IMR-90 (cell line): ENCODE measurements around the gene XYLT2. TPM values are rescaled to one million over a fixed set of nuclear protein-coding genes. Genes with fewer than 3 reads are reported as not detected.

ENCODE experiments used
- ATAC-seq: fragments of 200-7000 bp; cut with Tn5 transposase; 2 replicates; pipeline ENCODE4 v1.9.1; 2020; ENCODE audit warnings: low read depth, mild to moderate bottlenecking, moderate library complexity
- BruUV-seq: library from RNA; stranded (reverse); fragments of 400-500 nt; replicated peaks from 2 replicates; lab custom pipeline; 2021; lab: Mats Ljungman, UMichigan
- CTCF ChIA-PET: fragments of 300-600 bp; formaldehyde crosslinking; extraction: SDS; loops from one replicate; lab custom pipeline; 2021; ENCODE audit warnings: antibody characterized with exemption; lab: Yijun Ruan, JAX
- POLR2A ChIA-PET: fragments of 300-600 bp; sonication (Branson Sonifier 250); formaldehyde crosslinking; loops from one replicate; lab custom pipeline; 2022; ENCODE audit warnings: antibody characterized with exemption; ENCODE audit not compliant: unreplicated experiment; lab: Charles Lee
- DNase-seq: peaks from one replicate; pipeline ENCODE4 v3.0.0; 2013
- H2AFZ ChIP-seq: replicated peaks from 2 replicates; pipeline ENCODE3; 2013; ENCODE audit warnings: low read length, mild to moderate bottlenecking; ENCODE audit not compliant: poor library complexity
- H2AK5ac ChIP-seq: 2 replicates; pipeline ENCODE4 v1.6.1; 2013; ENCODE audit warnings: low read depth, low read length, inconsistent platforms
- H2AK9ac ChIP-seq: replicated peaks from 2 replicates; pipeline ENCODE3; 2013; ENCODE audit warnings: mild to moderate bottlenecking, low read depth, low read length, moderate library complexity; ENCODE audit not compliant: poor library complexity
- H2BK120ac ChIP-seq: 2 replicates; pipeline ENCODE4 v1.6.1; 2013; ENCODE audit warnings: low read depth, low read length, inconsistent platforms
- H2BK15ac ChIP-seq: 3 replicates; pipeline ENCODE4 v1.6.1; 2013; ENCODE audit warnings: low read depth, low read length, inconsistent platforms
- H2BK20ac ChIP-seq: 2 replicates; pipeline ENCODE4 v1.6.1; 2013; ENCODE audit warnings: low read depth, mild to moderate bottlenecking, inconsistent platforms, low read length, moderate library complexity
- H2BK5ac ChIP-seq: 2 replicates; pipeline ENCODE4 v1.6.1; 2013; ENCODE audit warnings: mild to moderate bottlenecking, low read depth, low read length, inconsistent platforms; ENCODE audit not compliant: poor library complexity, severe bottlenecking
- H3K14ac ChIP-seq: replicated peaks from 2 replicates; pipeline ENCODE4 v1.6.1; 2013; ENCODE audit warnings: low read depth, low read length, inconsistent platforms
- H3K18ac ChIP-seq: 2 replicates; pipeline ENCODE4 v1.6.1; 2013; ENCODE audit warnings: low read depth, low read length, control low read depth
- H3K23ac ChIP-seq: 2 replicates; pipeline ENCODE4 v1.6.1; 2013; ENCODE audit warnings: low read depth, low read length, inconsistent platforms
- H3K27ac ChIP-seq: 2 replicates; pipeline ENCODE4 v1.5.1; 2013; ENCODE audit warnings: mild to moderate bottlenecking, control low read depth, low read length; ENCODE audit not compliant: insufficient read depth
- H3K27me3 ChIP-seq: 2 replicates; pipeline ENCODE4 v1.6.1; 2013; ENCODE audit warnings: low read length; ENCODE audit not compliant: control insufficient read depth, insufficient read depth
- H3K36me3 ChIP-seq: 2 replicates; pipeline ENCODE4 v1.6.1; 2013; ENCODE audit warnings: low read length, mixed read lengths; ENCODE audit not compliant: control insufficient read depth, insufficient read depth
- H3K4ac ChIP-seq: 2 replicates; pipeline ENCODE4 v1.6.1; 2013; ENCODE audit warnings: low read depth, low read length, inconsistent platforms
- H3K4me1 ChIP-seq: 2 replicates; pipeline ENCODE4 v1.6.1; 2013; ENCODE audit warnings: low read length, mixed read lengths; ENCODE audit not compliant: control insufficient read depth, insufficient read depth
- H3K4me2 ChIP-seq: 2 replicates; pipeline ENCODE4 v1.6.1; 2013; ENCODE audit warnings: low read depth, mild to moderate bottlenecking, control low read depth, low read length, moderate library complexity
- H3K4me3 ChIP-seq: 2 replicates; pipeline ENCODE4 v1.5.1; 2013; ENCODE audit warnings: low read depth, mild to moderate bottlenecking, control low read depth, low read length, moderate library complexity; ENCODE audit not compliant: insufficient read depth
- H3K56ac ChIP-seq: 2 replicates; pipeline ENCODE4 v1.6.1; 2013; ENCODE audit warnings: low read length, inconsistent platforms; ENCODE audit not compliant: insufficient read depth; ENCODE audit errors: extremely low read depth
- H3K79me1 ChIP-seq, 2 experiments: 2 replicates each; pipeline ENCODE4 v1.6.1; 2013; ENCODE audit warnings: low read length in 2 of 2, inconsistent platforms in 1 of 2, low read depth in 1 of 2
- H3K9ac ChIP-seq: 2 replicates; pipeline ENCODE4 v1.6.1; 2013; ENCODE audit warnings: low read depth, low read length, control low read depth
- H3K9me1 ChIP-seq: 2 replicates; pipeline ENCODE4 v1.6.1; 2013; ENCODE audit warnings: low read length, inconsistent platforms; ENCODE audit not compliant: insufficient read depth
- H3K9me3 ChIP-seq: 2 replicates; pipeline ENCODE4 v1.6.1; 2013; ENCODE audit warnings: low read length; ENCODE audit not compliant: control insufficient read depth, insufficient read depth
- H4K20me1 ChIP-seq: 2 replicates; pipeline ENCODE4 v1.6.1; 2013; ENCODE audit warnings: low read length, inconsistent platforms; ENCODE audit not compliant: insufficient read depth
- H4K5ac ChIP-seq: 2 replicates; pipeline ENCODE4 v1.6.1; 2013; ENCODE audit warnings: mild to moderate bottlenecking, low read depth, low read length, control low read depth
- H4K8ac ChIP-seq, 2 experiments: 2 replicates each; pipeline ENCODE4 v1.6.1; 2013; ENCODE audit warnings: low read depth in 2 of 2, low read length in 2 of 2, control low read depth in 1 of 2, inconsistent platforms in 1 of 2
- H4K91ac ChIP-seq: 2 replicates; pipeline ENCODE4 v1.6.1; 2013; ENCODE audit warnings: low read depth, low read length, inconsistent platforms; ENCODE audit not compliant: insufficient read depth
- CHD1 ChIP-seq: IDR thresholded peaks from 2 replicates; pipeline ENCODE4 v1.6.1; 2012; ENCODE audit warnings: low read depth, low read length, improper control_type of control experiment
- CTCF ChIP-seq: conservative IDR thresholded peaks from 2 replicates; pipeline ENCODE4 v1.5.1; 2012; ENCODE audit warnings: mild to moderate bottlenecking, low read depth, low read length, improper control_type of control experiment
- MAFK ChIP-seq: IDR thresholded peaks from 2 replicates; pipeline ENCODE4 v1.6.1; 2012; ENCODE audit warnings: low read depth, low read length, improper control_type of control experiment
- SMC3 ChIP-seq: fragments of 150-350 bp; IDR thresholded peaks from 2 replicates; pipeline ENCODE4 v1.6.1; 2016; ENCODE audit warnings: low read depth, mild to moderate bottlenecking, antibody characterized with exemption, low read length, moderate library complexity
- USF2 ChIP-seq: fragments of 150-350 bp; IDR thresholded peaks from 2 replicates; pipeline ENCODE4 v1.6.1; 2017; ENCODE audit warnings: mild to moderate bottlenecking, antibody characterized with exemption, low read length, low read depth
- WGBS, 2 experiments: methylation state at CpG; one replicate each; pipeline versions ENCODE4 v1.1.5 to v1.1.7; 2013; ENCODE audit warnings: missing lambda C conversion rate in 2 of 2; ENCODE audit not compliant: insufficient read length in 1 of 2; ENCODE audit errors: extremely low coverage in 2 of 2; 5-methylcytosine and 5-hydroxymethylcytosine counted together
- dilution Hi-C: fragments of 300-500 bp; cut with HindIII; formaldehyde crosslinking; loops from one replicate; pipeline ENCODE4 v1.14.3; 2018; ENCODE audit warnings: low sequenced_read_pairs; ENCODE audit not compliant: unreplicated experiment
- in situ Hi-C: fragments of 300-500 bp; cut with MboI; formaldehyde crosslinking; loops from 3 replicates; pipeline ENCODE4 v1.14.3; 2019; ENCODE audit warnings: low sequenced_read_pairs, inconsistent platforms, mixed read lengths
- intact Hi-C: fragments of 100-400 bp; cut with micrococcal nuclease; formaldehyde crosslinking; loops from 2 replicates; pipeline ENCODE4 v1.10.0; 2022
- polyA plus RNA-seq, 3 experiments: library from polyadenylated mRNA; depleted of rRNA; stranded (reverse); fragments of >200 nt; gene quantifications; 2 replicates each; pipeline ENCODE4 v1.2.3, GENCODE V29; 2012; ENCODE audit warnings: low replicate concordance in 1 of 3
- total RNA-seq: library from RNA; depleted of rRNA; stranded (reverse); fragments of >200 nt; gene quantifications from 2 replicates; pipeline ENCODE4 v1.2.3, GENCODE V29; 2012

Gene XYLT2
- total and polyA plus RNA-seq, 2 of the 4 experiments (the other 2 are of a cell fraction), result 27.7 to 31.9 TPM

GRCh38 chr17:50344731-50345365, 1.1 kb upstream of the XYLT2 start:
- Histone ChIP-seq H4K8ac (no peak overlapping the region; a peak in 1 of 4 replicates), H2AK9ac (peak overlapping the region; percentile 52), H3K9me1 (peaks cover 28% of the 10 kb centered on the region), H3K27me3 (0 out of 2 replicates have a peak, but pooled peaks cover 2% of the 10 kb centered on the region), H3K9me3 (no peaks in the 10 kb centered on the region), H4K20me1 (peaks cover 25% of the 10 kb centered on the region), H2AFZ (peak overlapping the region; percentile 99), H4K5ac (no peak overlapping the region), H3K36me3 (no peaks in the 10 kb centered on the region), H3K56ac (no peak overlapping the region), H2AK5ac (peak overlapping the region; percentile 59), H3K14ac (no peak overlapping the region), H3K9ac (no peak overlapping the region), H3K4ac (no peak overlapping the region), H3K23ac (no peak overlapping the region), H2BK15ac (no peak overlapping the region), H2BK120ac (no peak overlapping the region), H2BK5ac (no peak overlapping the region), H3K4me1 (peaks cover 19% of the 10 kb centered on the region), H3K18ac (no peak overlapping the region), H3K4me2 (no peak overlapping the region), H3K4me3 (no peak overlapping the region), H2BK20ac (no peak overlapping the region), H3K79me1 (peaks cover 33 to 41% of the 10 kb centered on the region in 2 experiments), H4K91ac (no peak overlapping the region), H3K27ac (no peak overlapping the region)
- no TSS peak for BruUV-seq
- in situ Hi-C loops, result no loop called here
- WGBS, 2 experiments, result 77% methylated on average over 6 of the region's 13 CpGs; no CpG with 5 or more reads in 1 of the 2 experiments
- intact Hi-C loops, result no loop called here
- DNase-seq (no peak), ATAC-seq (no peak)
- dilution Hi-C loops, result no loop called here
- ChIA-PET CTCF (no interaction called here), POLR2A (interaction anchor here (0.7 to 1.0 kb wide), 2 partner anchors 11 to 145 kb away, joined by 3 to 5 read pairs; no protein-coding TSS in a partner anchor)
- no peak for TF ChIP-seq CTCF
- TF ChIP-seq SMC3, result no peak
- TF ChIP-seq CHD1, result no peak
- TF ChIP-seq MAFK, result no peak
- TF ChIP-seq USF2, result no peak
